Ovary (tissue), 9 donors: Measurements from ENCODE around the gene TGM2. TPM values are rescaled to one million over a fixed set of nuclear protein-coding genes. Genes with fewer than 3 reads are reported as not detected.
"Not testable (repeated sequence)": the region's sequence is repeated elsewhere in the genome, so short reads cannot be mapped to it uniquely, and the experiment has no call there.

Experiments used
- DNase-seq, 5 donors: peaks; one replicate each; pipeline ENCODE4 v3.0.0-alpha.2; 2019 to 2020
- H3K27ac ChIP-seq, 2 donors: fragments of 200-600 bp; one replicate each; pipeline versions ENCODE4 v1.5.1 to v1.8.0; 2019 to 2022
- H3K27me3 ChIP-seq: fragments of 200-600 bp; one replicate; pipeline ENCODE4 v1.8.0; 2022
- H3K36me3 ChIP-seq: fragments of 200-600 bp; sonication (generic); one replicate; pipeline ENCODE4 v1.5.1; 2019
- H3K4me1 ChIP-seq: one replicate; pipeline ENCODE4 v1.8.1; 2013; ENCODE audit warnings: mild to moderate bottlenecking, moderate library complexity; ENCODE audit not compliant: insufficient read depth
- H3K4me3 ChIP-seq: fragments of 200-600 bp; sonication (generic); one replicate; pipeline ENCODE4 v1.5.1; 2017
- H3K9me3 ChIP-seq, 2 donors: fragments of 200-600 bp in 1 of 2; sonication (generic) in 1 of 2; one replicate each; pipeline versions ENCODE4 v1.5.1 to v1.8.1; 2013 to 2019; ENCODE audit warnings: mild to moderate bottlenecking in 1 of 2, moderate library complexity in 1 of 2
- EP300 ChIP-seq: sonication (generic); formaldehyde crosslinking; IDR thresholded peaks from one replicate; pipeline ENCODE4 v1.6.1; 2017; ENCODE audit warnings: antibody characterized with exemption
- POLR2A ChIP-seq: fragments of 450-650 bp; IDR thresholded peaks from one replicate; pipeline ENCODE4 v1.6.1; 2017; ENCODE audit warnings: antibody characterized with exemption, mild to moderate bottlenecking, moderate library complexity
- WGBS, 3 donors: extraction: QIAGEN DNeasy Blood & Tissue Kit in 1 of 3; methylation state at CpG; one replicate each; pipeline versions ENCODE4 v1.1.5 to v1.1.7; 2013 to 2017; 5-methylcytosine and 5-hydroxymethylcytosine counted together
- intact Hi-C, 4 donors: fragments of 100-400 bp; cut with DNase I; formaldehyde crosslinking; loops; one replicate each; pipeline versions ENCODE4 v1.11.0 to v1.15.1; 2022 to 2023
- polyA plus RNA-seq, 2 donors: library from polyadenylated mRNA; stranded (reverse); fragments of 200-250 nt in 1 of 2; fragments of 350-450 nt in 1 of 2; fragmentation: Illumina TruSeq in 1 of 2; extraction: RNeasy Lipid Tissue Mini Kit (QIAGEN cat#74804) in 1 of 2; gene quantifications; one replicate each; pipeline ENCODE4 v1.2.3, GENCODE V29; 2013 to 2014
- total RNA-seq, 7 donors: library from RNA; depleted of rRNA in 2 of 7; stranded (reverse); fragments of >200 nt in 2 of 7; fragmentation: NEBNext Ultra II Directional in 3 of 7; extraction: Animal tissue kit (Norgen Biotek cat#: 25700) in 3 of 7; gene quantifications; one replicate each; pipeline versions ENCODE4 v1.1.0 to v1.2.4, GENCODE V29; 2016 to 2023
- TF ChIP-seq, protein P1 (sequence below), 3 donors: fragments of 450-650 bp in 2 of 3; fragments of 200-600 bp in 1 of 3; IDR thresholded peaks; one replicate each; pipeline versions ENCODE4 v1.5.1 to v1.8.0; 2016 to 2022; ENCODE audit warnings: antibody characterized with exemption in 3 of 3, mild to moderate bottlenecking in 1 of 3
- donor health status: DM: no; HTN: no; CAD: no; lungs with moderate emphysema.
- donor health status: DM: no; HTN: no; CAD: no.
- donor health status: Bipolar disorder and iron deficiency.
- donor health status: DM: yes; HTN: yes; CAD: no.
- donor health status: DM: no; HTN: no; CAD: no.
- donor health status: DM: yes; HTN: yes; CAD: no.

TGM2 gene
- total and polyA plus RNA-seq, 9 donors, result 15.0 to 320 (median 52.8) TPM

DNA sequence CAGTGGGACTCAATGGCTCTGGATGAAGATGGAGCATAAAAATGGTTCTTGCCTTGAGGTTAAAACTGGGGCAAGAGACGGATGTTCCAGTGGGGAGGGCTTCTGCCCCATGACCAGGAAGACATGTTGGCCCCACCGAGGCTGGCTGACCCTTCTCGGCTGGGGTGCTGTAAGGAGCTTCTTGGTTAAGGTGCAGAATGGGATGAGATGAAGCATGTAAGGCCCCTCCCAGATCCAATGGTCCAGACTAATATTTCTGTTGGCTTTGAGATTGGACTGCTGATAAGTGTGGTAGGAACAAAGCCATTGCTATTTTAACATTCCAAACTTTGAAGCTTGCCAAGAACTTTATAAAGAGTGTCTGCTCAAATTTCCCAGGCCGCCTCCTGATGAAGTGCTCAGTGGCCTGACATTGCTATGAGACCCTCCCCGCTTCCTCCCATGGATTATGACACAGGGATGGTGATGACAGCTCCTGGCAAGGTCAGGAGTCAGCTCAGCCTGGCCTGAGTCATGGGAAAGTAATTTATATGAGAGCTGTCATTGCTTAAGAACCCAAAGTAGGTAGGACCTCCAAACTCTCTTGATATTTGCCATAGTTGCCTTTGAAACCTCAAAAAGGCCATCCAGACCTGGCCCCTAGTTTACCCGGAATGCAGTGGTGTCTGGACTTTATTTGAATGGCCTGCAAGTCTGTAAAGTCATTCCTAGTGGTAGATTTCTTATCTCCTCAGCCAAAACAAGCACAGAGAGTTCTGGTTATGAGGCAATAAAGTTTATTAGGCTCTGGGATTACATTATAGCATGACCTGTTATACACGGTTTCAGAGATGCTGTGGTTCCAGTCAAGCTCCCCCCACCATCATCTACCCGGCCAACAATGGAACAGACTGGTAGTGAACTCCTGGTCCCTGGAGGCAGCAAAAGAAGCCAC lies 55.2 kb downstream of the TGM2 start:
- no peak overlapping the region for H3K4me3 ChIP-seq
- intact Hi-C loops, result no loop called here
- no peak overlapping the region for H3K27ac ChIP-seq
- no peaks in the 10 kb centered on the region for H3K9me3 ChIP-seq
- H3K36me3 ChIP-seq, result no peaks in the 10 kb centered on the region
- no peaks in the 10 kb centered on the region for H3K27me3 ChIP-seq
- TF ChIP-seq EP300 (no peak), POLR2A (no peak)
- TF ChIP-seq, protein P1, sequence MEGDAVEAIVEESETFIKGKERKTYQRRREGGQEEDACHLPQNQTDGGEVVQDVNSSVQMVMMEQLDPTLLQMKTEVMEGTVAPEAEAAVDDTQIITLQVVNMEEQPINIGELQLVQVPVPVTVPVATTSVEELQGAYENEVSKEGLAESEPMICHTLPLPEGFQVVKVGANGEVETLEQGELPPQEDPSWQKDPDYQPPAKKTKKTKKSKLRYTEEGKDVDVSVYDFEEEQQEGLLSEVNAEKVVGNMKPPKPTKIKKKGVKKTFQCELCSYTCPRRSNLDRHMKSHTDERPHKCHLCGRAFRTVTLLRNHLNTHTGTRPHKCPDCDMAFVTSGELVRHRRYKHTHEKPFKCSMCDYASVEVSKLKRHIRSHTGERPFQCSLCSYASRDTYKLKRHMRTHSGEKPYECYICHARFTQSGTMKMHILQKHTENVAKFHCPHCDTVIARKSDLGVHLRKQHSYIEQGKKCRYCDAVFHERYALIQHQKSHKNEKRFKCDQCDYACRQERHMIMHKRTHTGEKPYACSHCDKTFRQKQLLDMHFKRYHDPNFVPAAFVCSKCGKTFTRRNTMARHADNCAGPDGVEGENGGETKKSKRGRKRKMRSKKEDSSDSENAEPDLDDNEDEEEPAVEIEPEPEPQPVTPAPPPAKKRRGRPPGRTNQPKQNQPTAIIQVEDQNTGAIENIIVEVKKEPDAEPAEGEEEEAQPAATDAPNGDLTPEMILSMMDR (IDR thresholded peaks at IDR 0.05), result no peak
- H3K4me1 ChIP-seq, result peaks cover 2% of the 10 kb centered on the region
- DNase-seq, result peak in 1 of 5 donors; percentile 52
- 56 to 73% (median 66%) methylated on average over 8 of the region's 8 CpGs for WGBS, 3 donors

GRCh38 chr20:38108986-38109541 lies 56.0 kb downstream of the TGM2 start:
- peak in 2 of 5 donors; percentile 46 to 64 for DNase-seq
- H3K36me3 ChIP-seq, result no peaks in the 10 kb centered on the region
- WGBS, 3 donors, result 56 to 89% (median 77%) methylated on average over 3 of the region's 3 CpGs
- peaks cover 2% of the 10 kb centered on the region for H3K4me1 ChIP-seq
- no peak overlapping the region for H3K4me3 ChIP-seq
- TF ChIP-seq, protein P1 (IDR thresholded peaks at IDR 0.05), result no peak
- no peak for TF ChIP-seq EP300
- no peak for TF ChIP-seq POLR2A
- no peaks in the 10 kb centered on the region for H3K27me3 ChIP-seq
- H3K27ac ChIP-seq, result no peak overlapping the region
- intact Hi-C loops, result no loop called here
- no peaks in the 10 kb centered on the region for H3K9me3 ChIP-seq

DNA sequence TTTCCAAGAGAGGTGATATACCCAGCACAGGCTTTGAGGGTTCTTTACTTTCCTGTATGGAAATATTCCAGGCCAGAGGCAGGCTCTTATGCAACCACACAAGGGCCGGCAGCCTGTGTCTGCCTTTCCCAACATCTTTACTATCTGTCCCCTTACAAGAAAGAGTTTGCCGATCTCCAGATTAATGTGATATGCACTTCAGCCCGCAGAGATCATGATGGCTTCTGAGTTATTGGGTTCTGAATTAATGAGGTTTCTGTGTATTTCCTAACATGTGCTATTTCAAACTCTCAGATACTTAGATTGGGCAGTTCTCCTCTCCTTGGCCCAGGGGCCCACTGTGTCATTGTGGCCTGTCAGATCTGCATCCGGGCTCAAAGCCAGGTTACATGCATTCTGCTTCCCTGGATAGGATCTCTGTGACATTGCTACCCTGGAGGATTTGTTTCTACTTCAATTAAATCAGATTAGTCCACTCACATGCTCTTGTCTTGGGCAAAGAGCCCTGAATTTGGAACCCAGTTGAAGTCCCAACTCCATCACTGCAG lies 56.6 kb downstream of the TGM2 start:
- Histone ChIP-seq H3K27ac (no peak overlapping the region), H3K27me3 (no peaks in the 10 kb centered on the region), H3K9me3 (no peaks in the 10 kb centered on the region), H3K4me1 (peaks cover 2% of the 10 kb centered on the region), H3K36me3 (no peaks in the 10 kb centered on the region), H3K4me3 (no peak overlapping the region)
- WGBS, 3 donors, result 60 to 88% (median 83%) methylated on average over 4 of the region's 4 CpGs
- no peak for DNase-seq
- no peak for TF ChIP-seq EP300
- TF ChIP-seq POLR2A, result no peak
- TF ChIP-seq, protein P1 (IDR thresholded peaks at IDR 0.05), result no peak
- intact Hi-C loops, result no loop called here

DNA sequence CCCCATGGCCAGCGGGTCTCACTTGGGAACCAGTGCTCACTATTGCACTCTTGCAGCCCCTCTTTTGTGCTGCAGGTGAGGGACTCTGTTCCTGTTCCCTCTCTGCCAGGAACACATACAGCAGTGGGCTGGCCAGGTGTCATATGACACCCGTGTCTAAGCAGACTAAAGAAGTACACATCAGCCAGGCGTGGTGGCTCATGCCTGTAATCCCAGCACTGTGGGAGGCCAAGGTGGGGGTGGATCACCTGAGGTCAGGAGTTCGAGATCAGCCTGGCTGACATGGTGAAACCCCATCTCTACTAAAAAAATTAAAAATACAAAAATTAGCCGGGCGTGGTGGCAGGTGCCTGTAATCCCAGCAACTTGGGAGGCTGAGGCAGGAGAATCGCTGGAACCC lies 57.2 kb downstream of the TGM2 start:
- H3K36me3 ChIP-seq, H3K4me3 ChIP-seq, H3K27ac ChIP-seq, H3K27me3 ChIP-seq, intact Hi-C loops, H3K9me3 ChIP-seq, H3K4me1 ChIP-seq, DNase-seq: not testable (repeated sequence)
- WGBS, 3 donors, result 91 to 92% (median 91%) methylated on average over 7 of the region's 7 CpGs

- H3K27me3 ChIP-seq, H3K9me3 ChIP-seq, H3K27ac ChIP-seq, H3K4me1 ChIP-seq, H3K4me3 ChIP-seq, intact Hi-C loops, H3K36me3 ChIP-seq, DNase-seq: not testable (repeated sequence)
- WGBS, 3 donors, result 81 to 90% (median 88%) methylated on average over 1 of the region's 1 CpG
These were observed 57.7 kb downstream of the TGM2 start for GRCh38 chr20:38107386-38107785.
